ENCODE results near the gene CD79A.
A peak's percentile ranks its signal among the peaks of the same experiment; 100 is the strongest.

The CD79A gene

DNA sequence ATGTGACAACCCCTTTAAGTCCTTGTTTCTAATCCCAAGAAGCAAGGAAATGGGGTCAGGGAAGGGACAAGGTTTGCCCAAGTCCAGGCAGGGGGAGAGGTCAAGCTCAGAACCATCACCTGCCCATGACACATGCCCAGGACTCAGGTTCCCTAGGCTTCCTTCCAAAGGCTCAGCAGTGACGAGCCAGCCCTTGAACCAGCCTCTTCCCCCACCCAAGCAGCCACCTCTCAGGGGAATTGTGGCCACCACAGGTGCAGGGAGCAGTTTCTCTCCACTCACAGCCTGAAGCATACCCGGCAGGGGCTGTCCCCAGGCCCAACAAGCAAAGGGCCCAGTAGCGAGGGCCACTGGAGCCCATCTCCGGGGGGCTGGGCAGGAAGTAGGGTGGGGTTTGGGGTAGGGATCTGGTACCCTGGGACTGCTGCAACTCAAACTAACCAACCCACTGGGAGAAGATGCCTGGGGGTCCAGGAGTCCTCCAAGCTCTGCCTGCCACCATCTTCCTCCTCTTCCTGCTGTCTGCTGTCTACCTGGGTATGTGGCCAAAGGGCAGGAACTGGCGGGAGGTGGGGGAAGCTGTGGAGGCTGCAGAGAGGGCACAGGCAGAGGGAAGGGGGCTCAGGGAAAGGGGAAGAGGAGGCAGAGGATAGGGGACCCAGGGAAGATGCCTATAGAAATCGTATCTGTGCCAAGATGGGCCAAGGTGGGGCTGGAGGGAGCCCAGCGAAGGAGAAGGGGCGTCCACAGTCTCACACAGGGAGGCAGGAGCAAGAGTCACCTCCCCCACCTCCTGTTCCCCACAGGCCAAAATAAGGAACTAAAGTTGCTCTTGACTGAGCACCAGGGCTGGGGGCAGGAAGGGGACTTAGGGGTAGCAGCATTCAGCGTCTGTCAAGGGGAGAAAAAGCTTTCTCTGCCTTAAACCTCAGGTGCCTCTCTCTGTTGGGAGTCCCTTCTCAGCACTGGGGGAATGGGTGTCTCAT, at the start of gene CD79A:
CD79A (plus strand) TSS at position 433 of the 986 bp plus-strand sequence; CDS start at position 459, 26 bp downstream.
- DNase-seq (ENCODE audit: low read depth) = no peak

DNA sequence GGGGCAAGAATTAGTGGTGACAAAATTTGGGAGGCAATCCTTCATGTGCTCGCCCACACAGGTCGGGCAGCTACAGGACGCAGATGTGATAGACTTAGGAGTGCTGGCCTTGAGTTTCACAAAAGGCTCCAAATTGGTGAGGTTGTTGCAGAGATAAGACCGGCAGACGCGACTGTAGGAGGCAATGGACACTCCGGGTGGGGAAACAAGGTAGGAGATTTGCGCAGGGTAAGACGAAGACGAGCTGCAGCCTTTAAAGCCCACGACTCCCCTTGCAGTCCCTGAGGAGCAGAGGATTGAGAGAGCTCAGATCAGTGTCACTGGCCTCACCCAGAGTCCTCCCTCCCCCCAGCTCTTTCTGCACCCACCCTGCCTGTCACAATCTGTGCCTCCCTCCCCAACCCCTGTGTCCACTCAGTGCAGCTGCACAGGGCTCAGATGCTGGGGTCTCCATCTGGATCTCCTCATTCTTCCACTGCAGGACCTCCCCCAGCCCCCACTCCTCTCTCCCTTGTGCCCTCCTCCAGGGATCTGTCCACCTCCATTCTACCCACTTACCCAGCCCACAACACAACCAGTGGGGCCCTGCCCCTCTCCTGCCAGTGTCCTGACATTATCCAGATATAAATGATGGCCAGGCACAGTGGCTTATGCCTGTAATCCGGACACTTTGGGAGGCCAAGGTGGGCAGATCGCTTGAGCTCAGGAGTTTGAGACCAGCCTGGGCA, 38.9 kb upstream of the CD79A start:
- DNase-seq (ENCODE audit: low read depth) = no peak

GRCh38 chr19:41839211-41839610, 37.9 kb upstream of the CD79A start:
- DNase-seq (ENCODE audit: low read depth) = no peak

DNA sequence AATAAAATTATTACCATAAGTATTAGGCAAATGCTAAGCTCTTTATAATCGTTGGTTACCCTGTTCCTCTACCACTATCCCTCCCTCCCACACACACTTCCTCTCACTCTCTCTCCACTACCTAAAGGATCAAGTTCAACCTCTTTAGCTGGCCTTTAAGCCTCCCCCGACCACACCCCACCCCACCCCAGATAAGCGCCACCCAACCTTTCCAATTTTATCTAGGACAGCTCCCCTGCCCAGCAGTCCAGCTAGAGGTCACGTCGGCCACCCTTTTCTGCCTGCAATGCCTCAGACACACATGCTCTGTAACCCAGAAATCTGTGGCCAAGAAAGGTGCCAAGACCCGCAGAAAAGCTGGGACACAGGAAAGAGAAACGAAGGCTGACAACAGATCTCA, 33.7 kb upstream of the CD79A start:
- no peak for DNase-seq (ENCODE audit: low read depth)

GRCh38 chr19:41844601-41845000, 32.5 kb upstream of the CD79A start, which contains the start of gene LYPD4:
Gene LYPD4 (minus strand): TSS chr19:41844683. CDS start chr19:41839285, 5,398 bp downstream.
- DNase-seq (ENCODE audit: low read depth) = no peak

GRCh38 chr19:41845001-41845050, 32.3 kb upstream of the CD79A start, which contains the start of gene DMRTC2:
Gene DMRTC2 (plus strand): TSS chr19:41845042. CDS start chr19:41847429, 2,387 bp downstream.
- DNase-seq (ENCODE audit: low read depth) = no peak

GRCh38 chr19:41845051-41845590, 32.0 kb upstream of the CD79A start:
- DNase-seq (ENCODE audit: low read depth) = no peak

DNA sequence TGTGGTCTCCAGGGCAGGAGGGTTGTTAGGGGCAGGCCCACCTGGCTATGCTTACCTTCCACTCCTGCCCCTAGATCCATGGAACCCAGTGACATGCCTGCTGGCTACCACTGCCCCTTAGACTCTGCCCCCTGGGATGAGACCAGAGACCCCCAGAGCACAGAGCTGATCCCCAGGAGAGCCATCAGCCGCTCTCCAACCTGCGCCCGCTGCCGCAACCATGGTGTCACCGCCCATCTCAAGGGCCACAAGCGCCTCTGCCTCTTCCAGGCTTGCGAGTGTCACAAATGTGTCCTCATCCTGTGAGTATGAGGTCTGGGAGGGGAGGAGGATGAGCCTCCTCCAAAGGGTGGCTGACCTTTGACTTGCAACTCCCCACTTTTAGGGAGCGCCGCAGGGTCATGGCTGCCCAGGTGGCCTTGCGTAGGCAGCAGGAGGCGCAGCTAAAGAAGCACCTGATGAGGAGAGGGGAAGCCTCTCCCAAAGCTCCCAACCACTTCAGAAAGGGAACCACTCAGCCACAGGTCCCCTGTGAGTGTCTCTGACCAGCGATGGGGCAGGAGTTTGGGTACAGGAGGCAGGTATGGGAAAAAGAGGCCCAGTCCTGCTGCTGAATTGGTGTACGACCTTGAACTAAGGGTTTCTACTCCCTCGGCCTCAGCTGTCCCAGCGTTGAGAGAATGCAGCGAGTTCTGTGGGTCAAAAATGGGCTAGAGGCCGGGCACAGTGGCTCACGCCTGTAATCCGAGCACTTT, 29.6 kb upstream of the CD79A start:
- no peak for DNase-seq (ENCODE audit: low read depth)

DNA sequence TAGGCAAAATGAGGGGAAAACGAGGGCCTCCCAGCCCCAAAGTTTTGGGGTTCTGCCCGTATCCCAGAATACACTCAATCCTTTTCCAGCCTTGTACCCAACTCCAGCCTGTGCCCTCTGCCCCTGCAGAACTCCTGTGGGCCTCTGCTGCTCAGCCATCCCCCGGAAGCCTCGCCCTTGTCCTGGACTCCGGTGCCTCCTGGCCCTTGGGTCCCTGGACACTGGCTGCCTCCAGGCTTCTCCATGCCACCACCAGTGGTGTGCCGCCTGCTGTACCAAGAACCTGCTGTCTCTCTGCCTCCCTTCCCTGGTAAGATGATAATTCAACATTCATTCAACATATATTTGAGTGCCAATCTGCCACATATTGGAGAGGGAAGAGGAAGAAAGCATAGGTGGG, 28.4 kb upstream of the CD79A start:
- DNase-seq (ENCODE audit: low read depth) = no peak

DNA sequence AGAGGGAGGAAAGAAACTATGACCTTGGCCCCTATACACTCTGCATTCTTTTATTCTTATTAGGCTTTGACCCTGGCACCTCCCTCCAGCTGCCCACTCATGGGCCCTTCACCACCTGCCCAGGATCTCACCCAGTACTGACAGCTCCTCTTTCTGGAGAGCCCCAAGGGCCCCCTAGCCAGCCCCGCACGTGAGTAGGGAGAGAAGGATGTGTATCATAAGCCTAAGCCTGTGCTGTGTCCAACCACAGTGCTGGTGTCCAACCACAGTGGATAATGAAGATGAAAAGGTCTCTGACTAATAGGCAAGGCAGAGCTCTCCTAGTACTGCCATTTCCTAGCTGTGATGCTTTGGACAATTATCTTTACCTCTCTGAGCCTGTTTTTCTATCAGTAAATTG, 28.0 kb upstream of the CD79A start:
- DNase-seq (ENCODE audit: low read depth) = no peak

DNA sequence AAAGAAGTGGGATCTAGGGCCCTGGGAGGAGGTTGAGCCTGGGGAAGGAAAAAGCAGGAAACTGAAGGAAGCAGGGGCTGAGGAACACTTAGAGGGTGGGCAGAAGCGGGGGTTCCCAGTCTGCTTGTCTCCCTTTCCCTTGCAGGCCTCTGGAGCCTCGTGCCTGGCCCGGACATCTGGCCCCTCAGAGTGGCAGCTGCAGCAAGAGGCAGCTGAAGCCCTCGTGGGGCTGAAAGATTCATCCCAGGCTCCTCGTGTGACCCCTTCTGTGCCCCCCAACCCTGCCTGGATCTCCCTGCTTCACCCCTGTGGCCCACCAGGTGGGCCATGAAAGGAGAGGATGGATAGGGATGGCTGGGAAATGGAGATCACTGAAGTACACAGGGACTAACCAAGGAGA, 26.7 kb upstream of the CD79A start:
- no peak for DNase-seq (ENCODE audit: low read depth)

DNA sequence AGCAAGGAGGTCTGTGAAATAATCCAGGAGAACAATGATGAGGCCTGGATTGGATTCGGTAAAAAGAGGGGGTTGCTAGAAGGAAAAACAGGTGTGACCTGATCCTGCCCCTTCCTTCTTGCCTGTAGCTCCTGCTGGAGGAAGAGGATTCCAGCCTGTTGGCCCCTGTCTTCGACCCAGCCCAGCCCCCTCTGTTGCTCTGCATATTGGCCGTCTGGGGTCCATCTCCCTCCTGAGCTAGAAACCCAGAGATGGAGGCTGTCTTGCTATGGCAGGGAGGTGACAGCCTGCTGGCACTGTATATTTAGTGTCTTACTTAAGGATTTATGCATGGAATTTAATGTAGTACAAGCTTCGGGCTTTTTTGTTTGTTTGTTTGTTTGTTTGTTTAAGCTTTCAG, 25.6 kb upstream of the CD79A start:
- no peak for DNase-seq (ENCODE audit: low read depth)

DNA sequence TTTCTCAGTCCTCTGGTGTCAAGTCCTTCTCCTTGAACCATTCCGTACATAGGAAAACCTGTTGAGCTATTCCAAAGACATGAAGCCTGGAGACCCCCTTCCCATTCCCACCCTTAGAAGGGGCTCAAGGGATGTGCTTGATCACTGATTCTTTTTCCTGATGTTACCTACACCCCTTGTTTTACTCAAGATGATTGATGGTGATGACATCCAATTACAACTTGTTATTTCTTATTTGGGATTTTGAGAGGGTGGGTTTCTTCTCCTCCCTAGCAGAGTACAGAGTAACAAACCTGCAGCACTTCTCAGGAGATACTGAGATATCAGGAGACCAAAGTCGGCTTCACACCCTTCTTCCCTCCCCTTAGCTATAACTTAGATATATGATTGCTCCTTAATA, 23.7 kb upstream of the CD79A start:
- no peak for DNase-seq (ENCODE audit: low read depth)

DNA sequence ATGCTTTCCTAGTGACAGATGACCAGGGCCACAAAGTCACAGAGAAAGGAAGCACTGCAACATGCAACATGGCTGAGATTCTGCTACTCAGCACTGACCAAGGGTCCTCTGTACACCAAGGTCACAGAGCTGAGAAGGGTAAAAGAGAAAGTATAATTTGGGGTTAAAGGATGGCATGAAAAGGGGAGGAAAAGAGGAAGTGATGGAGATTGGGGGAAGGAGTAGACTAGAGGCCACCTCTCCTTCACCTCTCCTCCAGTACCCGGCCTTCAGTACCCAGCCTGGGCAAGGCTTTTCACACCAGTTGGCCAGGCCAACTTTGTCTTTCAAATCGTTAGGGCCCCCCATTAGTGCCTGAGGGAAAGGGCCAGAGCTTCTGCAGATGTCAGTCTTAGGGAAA, 23.3 kb upstream of the CD79A start:
- no peak for DNase-seq (ENCODE audit: low read depth)

- no peak for DNase-seq (ENCODE audit: low read depth)
Observed at GRCh38 chr19:41859213-41859617, 17.9 kb upstream of the CD79A start.

DNA sequence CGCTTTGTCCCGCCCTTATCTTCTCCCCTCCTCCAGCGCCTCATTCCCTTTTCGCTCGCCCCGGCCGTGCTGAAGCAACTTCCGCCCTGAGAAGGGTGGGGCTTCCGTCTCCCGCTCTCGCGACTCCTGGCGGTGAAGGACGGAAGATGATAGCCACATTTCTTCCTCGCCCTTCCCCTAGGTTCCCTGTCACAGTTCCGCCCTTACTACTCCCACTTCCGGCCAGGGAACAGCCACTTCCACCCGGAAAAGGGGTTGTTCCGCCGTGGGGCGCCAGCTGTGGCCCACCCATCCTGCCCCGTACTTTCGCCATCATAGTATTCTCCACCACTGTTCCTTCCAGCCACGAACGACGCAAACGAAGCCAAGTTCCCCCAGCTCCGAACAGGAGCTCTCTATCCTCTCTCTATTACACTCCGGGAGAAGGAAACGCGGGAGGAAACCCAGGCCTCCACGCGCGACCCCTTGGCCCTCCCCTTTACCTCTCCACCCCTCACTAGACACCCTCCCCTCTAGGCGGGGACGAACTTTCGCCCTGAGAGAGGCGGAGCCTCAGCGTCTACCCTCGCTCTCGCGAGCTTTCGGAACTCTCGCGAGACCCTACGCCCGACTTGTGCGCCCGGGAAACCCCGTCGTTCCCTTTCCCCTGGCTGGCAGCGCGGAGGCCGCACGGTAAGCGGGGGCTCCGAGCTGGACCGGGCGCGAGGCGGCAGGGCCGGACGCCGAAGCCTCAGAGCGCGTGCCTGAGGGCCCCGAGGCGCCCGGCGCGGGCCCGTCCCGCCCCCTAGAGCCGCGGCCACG, 17.3 kb upstream of the CD79A start, which contains the start of gene RPS19:
RPS19 (plus strand) TSS at position 638 of the 801 bp plus-strand sequence. CDS start 520 bp downstream, outside the sequence.
- DNase-seq (ENCODE audit: low read depth) = peak; percentile 97

GRCh38 chr19:41860419-41861115, 16.5 kb upstream of the CD79A start:
- DNase-seq (ENCODE audit: low read depth) = no peak

GRCh38 chr19:41861116-41861768, 15.8 kb upstream of the CD79A start:
- no peak for DNase-seq (ENCODE audit: low read depth)

DNA sequence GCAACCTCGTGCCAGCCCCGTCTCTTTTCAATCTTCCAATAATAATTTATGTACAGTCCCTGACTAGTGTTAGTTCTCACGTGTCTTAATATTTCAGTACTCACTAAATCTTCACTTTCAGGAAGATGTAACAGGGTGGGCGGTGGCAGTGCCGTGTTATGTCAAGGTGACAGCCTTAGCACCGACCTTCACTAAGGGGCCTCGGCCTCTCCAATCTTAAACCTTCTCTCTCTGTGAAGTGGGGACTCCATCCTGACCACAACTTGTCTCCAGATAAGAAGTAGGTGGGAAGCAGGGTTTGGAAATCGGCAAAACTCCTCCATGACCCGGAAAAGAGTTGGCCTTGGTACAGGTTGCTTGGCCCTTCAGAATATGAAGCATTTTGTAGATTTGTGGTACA, 15.2 kb upstream of the CD79A start:
- DNase-seq (ENCODE audit: low read depth) = no peak

DNA sequence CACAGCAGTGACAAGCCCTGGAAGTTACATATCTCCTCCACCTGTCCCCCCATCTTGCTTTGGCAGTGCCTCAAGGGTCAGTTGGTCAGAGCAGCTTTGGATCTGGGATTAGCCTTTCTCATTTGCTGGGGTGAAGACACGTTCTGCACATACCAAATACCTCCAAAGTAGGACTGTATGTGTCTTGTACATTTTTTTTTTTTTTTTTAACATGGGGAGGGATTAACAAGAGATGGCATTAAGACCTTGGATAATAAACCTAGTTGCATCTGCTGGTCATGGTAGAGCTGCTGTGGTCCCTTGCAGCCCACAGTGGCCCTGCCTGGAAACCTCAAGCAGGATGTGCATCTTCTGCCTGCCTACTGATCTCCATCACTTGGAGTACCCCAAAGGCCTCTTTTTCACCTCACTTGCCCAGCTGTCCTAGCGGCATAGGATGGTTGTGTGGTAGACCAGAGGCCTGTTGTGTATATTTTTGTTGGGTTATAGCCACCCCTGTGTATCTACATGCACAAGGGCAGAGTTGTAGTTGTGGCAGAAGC, 14.6 kb upstream of the CD79A start:
- no peak for DNase-seq (ENCODE audit: low read depth)

Data from activated T-cell treated with anti-CD3 and anti-CD28 coated beads for 48 hours (primary cell).